Glutamatergic neuron (in vitro differentiated cells): ENCODE measurements around the gene BABAM2. TPM values are rescaled to one million over a fixed set of nuclear protein-coding genes. Genes with fewer than 3 reads are reported as not detected.

Experiments used
- DNase-seq: peaks from one replicate; pipeline ENCODE4 v3.0.0; 2022
- H3K27ac Mint-ChIP-seq: one replicate; pipeline ENCODE4 v1.8.0; 2020; ENCODE audit warnings: mild to moderate bottlenecking, mixed read lengths, inconsistent platforms; ENCODE audit not compliant: unreplicated experiment
- H3K27me3 Mint-ChIP-seq: one replicate; pipeline ENCODE4 v1.8.0; 2020; ENCODE audit warnings: mild to moderate bottlenecking, moderate library complexity, mixed read lengths, inconsistent platforms; ENCODE audit not compliant: unreplicated experiment
- H3K36me3 Mint-ChIP-seq: one replicate; pipeline ENCODE4 v1.8.0; 2020; ENCODE audit warnings: mild to moderate bottlenecking, mixed read lengths, inconsistent platforms; ENCODE audit not compliant: unreplicated experiment
- H3K4me1 Mint-ChIP-seq: one replicate; pipeline ENCODE4 v1.8.0; 2020; ENCODE audit warnings: mild to moderate bottlenecking, low read depth, mixed read lengths, inconsistent platforms; ENCODE audit not compliant: unreplicated experiment
- H3K4me3 Mint-ChIP-seq: one replicate; pipeline ENCODE4 v1.8.0; 2020; ENCODE audit warnings: mild to moderate bottlenecking, mixed read lengths, inconsistent platforms; ENCODE audit not compliant: unreplicated experiment
- H3K9me3 Mint-ChIP-seq: one replicate; pipeline ENCODE4 v1.8.0; 2020; ENCODE audit warnings: mild to moderate bottlenecking, moderate library complexity, mixed read lengths, inconsistent platforms; ENCODE audit not compliant: unreplicated experiment
- CTCF ChIP-seq: fragments of 200-600 bp; sonication (generic); IDR thresholded peaks from one replicate; pipeline ENCODE4 v1.5.0; 2021; ENCODE audit not compliant: partially characterized antibody, unreplicated experiment
- total RNA-seq: library from RNA; stranded (reverse); fragmentation: NEBNext Ultra II Directional; extraction: Animal tissue kit (Norgen Biotek cat#: 25700); gene quantifications from one replicate; pipeline ENCODE4 v1.2.1, GENCODE V29; 2021; ENCODE audit not compliant: unreplicated experiment

The BABAM2 gene
- total RNA-seq, 1 donor from 2014 or later = 29.9 TPM

- Mint-ChIP-seq H3K4me1 (no peaks in the 10 kb centered on the region), H3K4me3 (no peak overlapping the region), H3K27ac (no peak overlapping the region), H3K27me3 (no peaks in the 10 kb centered on the region), H3K36me3 (no peaks in the 10 kb centered on the region), H3K9me3 (no peaks in the 10 kb centered on the region)
- TF ChIP-seq CTCF = no peak
- DNase-seq = no peak
Measured at GRCh38 chr2:27901234-27901633, 10.7 kb downstream of the BABAM2 start.

GRCh38 chr2:27902098-27902497, 11.6 kb downstream of the BABAM2 start:
- H3K9me3 Mint-ChIP-seq = no peaks in the 10 kb centered on the region
- H3K36me3 Mint-ChIP-seq = no peaks in the 10 kb centered on the region
- H3K27ac Mint-ChIP-seq = no peak overlapping the region
- no peak for DNase-seq
- no peak overlapping the region for H3K4me3 Mint-ChIP-seq
- H3K4me1 Mint-ChIP-seq = no peaks in the 10 kb centered on the region
- H3K27me3 Mint-ChIP-seq = no peaks in the 10 kb centered on the region
- no peak for TF ChIP-seq CTCF

GRCh38 chr2:27903018-27903417, 12.5 kb downstream of the BABAM2 start:
- H3K4me3 Mint-ChIP-seq = no peak overlapping the region

GRCh38 chr2:27903649-27904404, 13.3 kb downstream of the BABAM2 start:
- no peak for TF ChIP-seq CTCF
- H3K27me3 Mint-ChIP-seq = no peaks in the 10 kb centered on the region
- no peak overlapping the region for H3K27ac Mint-ChIP-seq
- no peak for DNase-seq
- no peaks in the 10 kb centered on the region for H3K9me3 Mint-ChIP-seq
- no peak overlapping the region for H3K4me3 Mint-ChIP-seq
- H3K4me1 Mint-ChIP-seq = no peaks in the 10 kb centered on the region
- H3K36me3 Mint-ChIP-seq = no peaks in the 10 kb centered on the region

More at GRCh38 chr2:27903018-27903417, 12.5 kb downstream of the BABAM2 start:
- Mint-ChIP-seq H3K27ac (no peak overlapping the region), H3K9me3 (no peaks in the 10 kb centered on the region), H3K4me1 (no peaks in the 10 kb centered on the region), H3K36me3 (no peaks in the 10 kb centered on the region), H3K27me3 (no peaks in the 10 kb centered on the region)
- no peak for DNase-seq
- no peak for TF ChIP-seq CTCF

- Mint-ChIP-seq H3K9me3 (no peaks in the 10 kb centered on the region), H3K27me3 (no peaks in the 10 kb centered on the region), H3K27ac (no peak overlapping the region), H3K4me3 (no peak overlapping the region), H3K36me3 (no peaks in the 10 kb centered on the region), H3K4me1 (no peaks in the 10 kb centered on the region)
- TF ChIP-seq CTCF = no peak
- no peak for DNase-seq
Measured at GRCh38 chr2:27904405-27904665, 13.8 kb downstream of the BABAM2 start.
